Mesenteric fat pad (tissue), 1 donor: Measurements from ENCODE around the gene CKAP2. TPM values are rescaled to one million over a fixed set of nuclear protein-coding genes. Genes with fewer than 3 reads are reported as not detected.
A peak's percentile ranks its signal among the peaks of the same experiment; 100 is the strongest.
"Not testable (repeated sequence)": the region's sequence is repeated elsewhere in the genome, so short reads cannot be mapped to it uniquely, and the experiment has no call there.

Experiments used
- DNase-seq: peaks from one replicate; pipeline ENCODE4 v3.0.0-alpha.2; 2020; ENCODE audit warnings: low spot score
- total RNA-seq: library from RNA; stranded (reverse); fragmentation: NEBNext Ultra II Directional; extraction: Animal tissue kit (Norgen Biotek cat#: 25700); gene quantifications from one replicate; pipeline ENCODE4 v1.2.1, GENCODE V29; 2021
- donor health status: DM: yes; HTN: yes; CAD: no.

The CKAP2 gene
- total RNA-seq, 1 donor from 2014 or later = 8.3 TPM

DNA sequence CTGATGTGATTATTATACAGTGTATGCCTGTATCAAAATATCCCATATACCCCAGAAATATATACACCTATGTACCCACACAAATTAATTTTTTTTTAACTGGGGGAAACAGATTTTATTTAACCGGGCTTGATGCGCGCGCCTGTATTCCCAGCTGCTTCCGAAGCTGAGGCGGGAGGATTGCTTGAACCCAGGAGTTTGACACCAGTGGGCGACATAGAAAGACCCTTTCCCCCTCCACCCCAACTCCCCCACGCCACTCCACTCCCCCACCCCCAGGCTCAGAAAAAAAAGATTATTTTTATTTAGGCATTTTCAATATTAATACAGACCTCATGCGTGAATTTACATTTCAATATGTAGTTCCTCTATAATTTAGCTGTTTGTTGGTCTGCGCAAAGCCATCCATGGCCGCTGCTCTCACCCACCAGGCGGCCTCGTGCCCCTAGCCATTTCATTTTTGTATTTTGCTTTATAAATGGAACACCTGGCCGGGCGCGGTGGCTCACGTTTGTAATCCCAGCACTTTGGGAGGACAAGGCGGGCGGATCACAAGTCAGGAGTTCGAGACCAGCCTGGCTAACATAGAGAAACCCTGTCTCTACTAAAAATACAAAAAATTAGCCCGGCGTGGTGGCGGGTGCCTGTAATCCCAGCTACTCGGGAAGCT is 4.0 kb upstream of the CKAP2 start:
- no peak for DNase-seq

DNA sequence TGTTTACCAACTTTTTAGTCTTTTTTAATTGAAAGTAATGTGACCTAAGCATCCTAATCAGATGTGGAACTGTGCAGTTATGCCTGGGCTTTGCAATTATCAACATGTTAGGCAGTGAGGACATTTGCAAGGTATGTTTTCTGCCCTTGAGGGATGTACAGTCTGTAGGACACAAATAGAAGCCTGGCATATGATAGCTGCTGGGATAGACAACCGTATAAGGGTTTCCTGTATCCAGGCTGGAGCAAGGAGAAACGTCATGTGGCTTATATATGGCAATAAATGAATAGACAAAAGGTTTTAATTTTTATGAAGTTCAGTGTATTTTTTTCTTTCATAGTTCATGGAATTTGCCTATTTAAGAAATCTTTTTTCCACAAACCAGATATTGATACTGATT is 2.8 kb upstream of the CKAP2 start:
- DNase-seq = no peak

DNA sequence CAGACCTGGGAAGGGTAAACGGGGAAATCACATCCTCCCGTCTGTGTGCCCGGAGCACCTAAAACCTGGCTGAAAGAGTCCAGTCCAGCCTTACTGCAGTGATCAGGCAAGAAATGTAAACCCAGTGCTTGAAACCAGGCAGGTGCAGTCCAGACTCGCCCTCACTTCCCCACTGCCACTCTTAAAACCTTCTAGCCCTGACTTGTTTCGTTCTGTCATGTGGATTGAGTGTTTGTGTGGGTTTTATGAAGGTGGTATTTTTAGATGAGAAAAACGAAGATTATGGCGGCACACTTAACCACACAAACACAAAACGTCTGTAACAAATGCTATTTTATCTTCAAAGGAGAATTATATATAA is 839 bp upstream of the CKAP2 start:
- no peak for DNase-seq

DNA sequence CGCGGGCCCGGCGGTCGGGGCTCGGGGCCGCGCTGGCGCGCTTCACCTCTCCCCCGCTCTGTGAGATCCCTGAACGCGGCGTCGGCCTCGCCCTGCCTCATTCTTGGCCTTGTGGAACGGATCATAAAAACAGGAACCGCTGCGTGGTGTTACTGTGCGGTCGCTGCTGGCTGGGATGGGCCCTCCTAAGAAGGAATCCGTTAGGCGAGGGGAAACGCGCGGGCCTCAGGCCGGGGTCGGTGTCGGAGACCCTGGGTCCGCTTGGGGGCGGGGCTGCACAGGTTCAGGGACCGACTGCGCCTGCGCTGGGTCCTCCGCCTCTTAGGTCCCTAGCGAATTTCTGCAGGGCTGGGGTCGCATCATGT is 381 bp downstream of the CKAP2 start:
- peak; percentile 91 for DNase-seq

DNA sequence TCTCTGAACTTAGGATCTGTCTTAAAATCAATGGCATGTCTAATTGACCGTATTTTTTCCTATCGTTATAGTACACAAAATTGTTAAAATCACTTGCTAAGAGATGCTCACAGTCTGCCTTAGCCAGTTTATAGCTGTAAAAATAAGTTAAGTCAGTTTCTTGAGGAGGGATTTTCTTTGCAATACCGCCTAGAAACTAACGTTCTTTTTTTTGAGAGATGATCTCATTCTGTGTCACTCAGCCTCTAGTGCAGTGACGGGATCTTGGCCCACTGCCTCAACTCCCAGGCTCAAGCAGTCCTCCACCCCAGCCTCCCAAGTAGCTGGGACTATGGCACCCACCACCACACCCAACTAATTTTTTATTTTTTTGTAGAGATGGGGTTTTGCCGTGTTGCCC is 4.4 kb downstream of the CKAP2 start:
- DNase-seq = no peak

DNA sequence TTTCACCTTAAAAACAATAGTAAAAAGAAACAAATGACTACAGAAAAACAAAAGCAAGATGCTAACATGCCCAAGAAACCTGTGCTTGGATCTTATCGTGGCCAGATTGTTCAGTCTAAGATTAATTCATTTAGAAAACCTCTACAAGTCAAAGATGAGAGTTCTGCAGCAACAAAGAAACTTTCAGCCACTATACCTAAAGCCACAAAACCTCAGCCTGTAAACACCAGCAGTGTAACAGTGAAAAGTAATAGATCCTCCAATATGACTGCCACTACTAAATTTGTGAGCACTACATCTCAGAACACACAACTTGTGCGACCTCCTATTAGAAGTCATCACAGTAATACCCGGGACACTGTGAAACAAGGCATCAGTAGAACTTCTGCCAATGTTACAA is 6.0 kb downstream of the CKAP2 start:
- no peak for DNase-seq

DNA sequence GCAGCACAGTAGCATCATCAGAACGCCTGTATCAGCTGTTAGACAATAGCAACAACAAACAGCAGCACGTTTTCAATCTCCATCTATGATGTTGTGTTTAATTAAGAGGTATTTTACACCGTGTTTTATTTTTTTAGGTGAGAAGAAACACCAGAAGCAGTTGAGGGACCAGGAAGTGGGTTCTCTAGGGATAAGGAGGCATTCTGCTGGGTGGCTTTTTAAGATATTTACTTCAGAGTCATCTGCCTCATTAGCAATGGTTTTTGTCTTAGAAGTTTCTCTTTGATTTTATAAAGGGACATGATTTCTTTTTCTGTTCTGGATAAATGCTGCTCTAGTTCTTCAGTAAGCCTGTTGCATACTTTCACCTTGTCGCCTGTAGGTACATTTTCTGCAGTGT is 8.2 kb downstream of the CKAP2 start:
- DNase-seq = no peak

GRCh38 chr13:52468487-52468886 is 13.2 kb downstream of the CKAP2 start:
- DNase-seq = not testable (repeated sequence)

DNA sequence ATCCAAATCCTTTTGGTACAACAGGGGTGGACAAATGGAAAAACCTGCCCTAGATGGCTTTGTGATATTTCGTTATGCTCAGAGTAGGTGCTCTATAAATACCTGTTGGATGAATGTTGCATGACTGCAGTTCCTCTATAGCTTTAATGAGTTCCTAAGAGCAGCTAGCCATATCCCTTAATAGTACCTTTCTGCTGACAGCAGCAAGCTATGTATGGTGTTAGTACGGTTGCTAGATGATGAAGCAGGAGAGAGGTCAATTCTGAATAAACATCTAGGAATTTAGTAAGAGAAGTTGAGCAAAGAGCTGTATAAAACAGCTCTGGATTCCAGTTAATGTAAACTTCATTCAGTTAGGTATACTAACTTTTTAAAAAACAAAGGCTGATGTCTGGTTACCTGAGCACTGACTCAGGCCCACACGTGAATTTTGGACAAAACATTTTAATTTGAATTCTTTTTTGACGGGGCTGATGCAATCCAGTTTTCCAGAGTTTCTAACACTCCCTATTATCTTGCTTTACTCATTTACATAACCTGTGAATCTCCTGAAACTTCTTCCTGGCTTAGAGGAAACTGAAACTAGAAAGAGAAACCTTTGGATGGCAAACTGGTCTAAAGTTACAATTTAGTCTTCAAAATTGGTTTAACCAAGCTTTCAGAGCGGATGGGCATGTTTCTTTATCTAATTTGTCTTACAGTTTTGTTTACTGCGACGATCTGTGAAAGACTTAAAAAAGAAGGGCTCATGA is 25.6 kb downstream of the CKAP2 start:
- not testable (repeated sequence) for DNase-seq

DNA sequence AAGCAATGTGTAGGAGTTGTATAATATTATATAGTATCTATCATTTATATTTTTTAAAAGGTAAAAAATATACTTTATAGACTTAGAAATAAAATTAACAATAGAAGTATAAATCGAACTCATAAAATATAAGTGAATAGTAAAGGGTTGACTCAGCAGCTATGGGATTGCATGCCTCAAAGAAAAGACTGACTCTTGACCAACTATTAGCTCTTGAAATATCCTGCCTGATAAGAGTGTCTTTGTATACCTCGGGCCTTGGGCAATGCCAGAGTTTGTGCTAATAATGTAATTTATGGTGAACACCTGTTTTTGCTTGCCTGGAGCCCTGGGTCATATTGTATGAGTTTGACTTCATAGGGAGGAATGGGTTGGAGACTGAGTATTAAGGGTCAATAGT is 31.8 kb downstream of the CKAP2 start:
- not testable (repeated sequence) for DNase-seq

DNA sequence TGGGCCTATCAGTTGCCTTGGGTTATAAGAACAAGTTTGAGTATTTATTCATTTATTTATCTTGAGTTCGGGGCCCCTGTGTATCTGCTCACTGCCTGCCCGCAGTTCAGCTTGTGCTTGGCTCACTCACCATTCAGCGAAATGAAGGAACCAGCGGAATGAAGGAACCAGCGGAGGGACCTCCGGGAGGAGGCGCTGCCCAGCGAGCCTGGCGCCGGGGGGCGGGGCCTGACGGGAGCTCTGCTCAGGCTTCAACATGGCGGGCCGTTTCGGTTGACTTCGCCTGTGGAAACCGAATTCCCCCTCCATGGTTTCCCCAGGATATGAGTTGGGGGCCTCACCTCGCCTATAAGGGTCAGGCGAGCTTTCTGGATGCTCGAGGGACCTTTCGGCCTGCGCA is 33.5 kb downstream of the CKAP2 start:
- not testable (repeated sequence) for DNase-seq

GRCh38 chr13:52491015-52491414 is 35.7 kb downstream of the CKAP2 start:
- not testable (repeated sequence) for DNase-seq

GRCh38 chr13:52494241-52494640 is 39.0 kb downstream of the CKAP2 start:
- DNase-seq = not testable (repeated sequence)

- not testable (repeated sequence) for DNase-seq
Measured at GRCh38 chr13:52497979-52498378, 42.7 kb downstream of the CKAP2 start.

GRCh38 chr13:52502277-52502676 is 47.0 kb downstream of the CKAP2 start:
- not testable (repeated sequence) for DNase-seq

DNA sequence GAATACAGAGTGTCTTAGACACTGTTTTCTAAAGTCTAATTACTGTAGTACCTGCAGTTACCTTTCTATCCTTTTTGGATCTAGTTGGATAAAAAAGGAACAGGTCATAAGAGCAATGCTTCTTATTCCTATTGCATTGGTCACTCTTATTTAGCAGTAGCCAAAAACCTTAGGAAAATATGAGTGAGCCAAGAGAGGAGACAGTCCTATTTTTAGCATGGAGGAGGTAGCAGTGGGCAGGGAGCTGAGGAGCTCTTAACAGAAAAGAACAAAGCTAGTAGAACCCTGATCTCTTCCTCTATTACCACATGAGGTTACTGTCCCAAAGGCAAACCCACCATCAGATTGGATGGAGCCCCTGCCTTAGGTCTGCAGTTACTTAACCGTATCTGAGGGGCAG is 50.6 kb downstream of the CKAP2 start:
- DNase-seq = not testable (repeated sequence)

DNA sequence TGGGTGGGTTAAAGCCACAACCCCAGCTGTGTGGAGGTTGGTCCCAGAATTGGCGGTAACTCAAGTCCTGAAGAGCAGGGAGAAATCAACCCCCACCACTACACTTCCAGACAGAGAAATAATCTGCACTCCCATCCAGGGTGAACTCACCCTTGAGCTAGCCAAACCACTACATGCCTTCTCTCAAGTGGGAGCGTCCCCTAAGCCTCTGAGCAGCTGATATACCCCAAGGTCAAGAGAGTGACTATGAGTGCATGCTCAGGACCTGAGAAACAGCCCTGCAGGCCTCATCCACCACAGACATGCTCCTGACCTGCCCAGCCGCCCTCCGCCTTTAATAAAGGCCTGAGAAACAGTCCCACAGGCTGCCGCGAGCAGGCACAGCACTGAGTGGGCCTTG is 54.3 kb downstream of the CKAP2 start:
- not testable (repeated sequence) for DNase-seq

DNA sequence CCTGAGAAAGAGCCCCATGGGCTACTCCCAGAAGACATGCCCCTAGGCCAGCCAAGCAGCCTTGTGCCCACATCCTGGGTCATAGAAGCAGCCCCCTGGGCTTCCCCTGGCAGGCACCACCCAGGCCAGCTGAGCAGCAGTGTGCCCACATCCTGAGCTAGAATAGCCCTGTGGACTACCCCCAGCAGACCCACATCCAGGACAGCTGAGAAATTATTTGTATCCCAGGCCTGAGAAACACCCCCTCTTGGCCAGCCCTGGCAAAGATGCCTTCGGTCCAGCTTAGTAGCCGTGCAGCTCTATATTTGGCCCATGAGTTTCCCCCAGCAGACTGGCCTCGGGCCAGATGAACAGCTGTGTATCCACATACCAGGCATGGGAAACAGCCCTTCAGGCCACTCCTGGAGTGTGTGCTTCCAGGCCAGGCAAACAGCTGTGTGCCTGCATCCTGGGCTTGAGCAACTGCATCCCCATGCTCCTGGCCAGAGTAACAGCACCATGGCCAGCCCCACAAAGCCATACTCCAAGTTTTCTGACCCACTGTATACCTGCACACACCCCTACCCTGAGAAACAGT is 55.0 kb downstream of the CKAP2 start:
- DNase-seq = not testable (repeated sequence)

DNA sequence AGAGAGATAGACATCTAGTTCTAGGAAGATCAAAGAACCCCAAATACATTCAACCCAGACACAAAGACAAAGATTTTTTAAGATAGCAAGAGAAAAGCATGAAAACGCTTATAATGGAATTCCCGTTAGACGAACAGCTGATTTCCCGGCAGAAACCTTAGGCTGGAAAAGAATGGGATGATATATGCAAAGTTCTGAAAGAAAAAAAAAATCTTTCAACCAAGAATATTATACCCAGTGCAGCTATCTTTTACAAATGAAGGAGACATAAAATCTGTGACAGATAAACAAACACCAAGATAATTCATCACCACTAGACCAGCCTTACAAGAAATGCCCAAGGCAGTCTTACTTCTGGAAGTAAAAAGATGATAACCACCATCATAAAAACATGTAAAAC is 56.3 kb downstream of the CKAP2 start:
- not testable (repeated sequence) for DNase-seq

DNA sequence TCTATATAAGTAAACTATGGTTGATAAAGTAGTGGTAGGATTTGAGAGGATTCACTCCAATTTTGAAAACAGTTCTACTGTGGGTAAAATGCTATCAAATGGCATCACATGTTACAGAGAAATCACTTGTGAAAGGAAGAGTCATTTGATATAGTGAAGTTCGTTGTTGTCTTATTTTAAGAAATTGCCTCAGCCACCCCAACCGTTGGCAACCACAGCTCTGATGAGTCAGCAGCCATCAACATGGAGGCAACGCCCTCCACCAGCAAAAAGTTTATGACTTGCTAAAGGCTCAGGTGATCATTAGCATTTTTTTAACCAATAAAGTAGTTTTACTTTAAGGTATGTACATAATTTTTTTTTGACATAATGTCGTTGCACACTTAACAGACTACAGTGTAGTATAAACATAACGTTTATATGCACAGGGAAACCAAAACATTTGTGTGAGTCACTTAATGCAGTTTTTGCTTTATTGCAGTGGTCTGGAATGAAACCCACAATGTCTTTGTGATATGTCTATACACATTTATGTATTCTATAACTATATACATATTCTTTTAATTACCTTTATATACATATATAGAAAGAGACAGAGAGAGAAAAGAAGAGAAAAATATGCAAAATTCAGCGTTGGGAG is 58.8 kb downstream of the CKAP2 start:
- not testable (repeated sequence) for DNase-seq

DNA sequence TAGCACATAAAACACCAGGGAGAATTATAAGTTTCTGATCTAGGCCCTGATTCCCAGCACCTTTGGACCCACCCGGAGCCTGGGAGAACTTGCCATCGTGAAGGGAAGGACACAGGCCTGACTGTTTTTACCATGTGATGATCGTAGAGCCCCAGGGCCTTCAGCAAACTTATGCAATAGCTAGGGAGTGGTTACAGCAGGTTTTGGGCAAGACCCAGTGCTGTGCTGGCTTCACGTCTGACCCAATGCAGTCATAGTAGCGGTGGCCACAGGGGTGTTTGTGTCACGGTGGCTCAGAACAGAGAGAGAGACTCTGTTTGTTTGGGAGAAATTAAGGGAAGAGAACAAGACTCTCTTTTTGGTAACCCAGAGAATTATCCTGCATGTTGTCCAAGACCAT is 68.0 kb downstream of the CKAP2 start:
- DNase-seq = not testable (repeated sequence)
